GM10248 (cell line): ENCODE data around the gene PFKFB2.

Experiments used
- CTCF ChIA-PET: fragments of 300-600 bp; sonication (Branson Sonifier 250); formaldehyde crosslinking; extraction: SDS; loops from one replicate; lab custom pipeline; 2021; ENCODE audit warnings: antibody characterized with exemption; lab: Yijun Ruan, JAX
- POLR2A ChIA-PET: fragments of 350-650 bp; sonication (Branson Sonifier 250); formaldehyde crosslinking; extraction: SDS; loops from one replicate; lab custom pipeline; 2020; ENCODE audit warnings: antibody characterized with exemption; lab: Yijun Ruan, JAX
- DNase-seq: peaks from one replicate; pipeline ENCODE4 v3.0.0; 2012; ENCODE audit errors: extremely low spot score
- TF ChIP-seq, protein P1 (sequence below): IDR thresholded peaks from 2 replicates; pipeline ENCODE4 v1.5.1; 2012; ENCODE audit warnings: mild to moderate bottlenecking, low read depth; ENCODE audit errors: extremely low read depth, missing control alignments, control extremely low read depth

PFKFB2 gene

DNA sequence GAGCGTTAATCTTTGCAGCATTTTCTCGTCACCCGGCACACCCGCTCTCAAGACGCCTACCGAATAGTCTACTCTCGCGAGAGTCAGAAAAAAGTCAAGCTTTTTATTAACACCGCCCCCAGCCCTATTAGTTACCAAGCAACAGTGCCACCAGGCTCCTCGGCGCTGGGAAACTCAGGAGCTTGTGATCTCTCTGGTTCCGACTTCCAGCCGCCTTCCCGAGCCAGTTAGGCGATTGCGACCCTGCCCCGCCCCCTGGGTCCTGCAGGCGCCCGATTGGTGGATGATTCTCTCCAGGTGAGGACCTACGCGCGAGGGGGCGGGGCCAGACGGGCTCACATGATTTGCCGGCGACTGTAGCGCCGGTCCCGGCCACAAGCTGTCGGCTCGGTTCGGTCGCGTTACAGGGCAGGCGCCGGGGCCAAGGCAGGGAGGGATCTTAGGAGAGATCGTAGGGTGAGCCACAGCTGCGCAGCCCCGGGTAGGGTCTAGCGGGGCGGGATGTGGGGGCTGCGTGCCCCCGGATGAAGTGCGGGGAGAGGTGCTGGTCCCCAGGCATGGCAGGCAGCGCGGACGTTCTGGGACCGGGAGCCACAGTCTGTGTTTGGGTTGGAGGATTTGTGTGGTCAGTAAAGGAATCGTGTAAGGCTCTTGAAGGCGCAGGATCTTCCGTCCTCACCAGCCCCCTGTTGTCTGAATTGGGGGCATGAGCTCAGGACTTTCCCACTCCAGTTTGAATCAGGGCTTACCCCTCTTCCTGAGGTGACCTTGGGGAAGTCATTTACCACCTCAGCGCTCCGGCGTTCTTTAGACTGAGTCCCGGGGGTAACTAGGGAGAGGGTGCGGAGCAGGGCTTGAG is at the start of gene PFKFB2:
TSS of gene PFKFB2 (plus strand) at position 365 of the 859 bp plus-strand sequence. CDS start 1,443 bp downstream, outside the sequence.
- ChIA-PET CTCF (interaction anchor here (0.9 to 1.6 kb wide), 14 partner anchors 11 to 512 kb away, joined by 3 to 9 read pairs (median 4); partner anchors contain the start of genes CD55 and EIF2D), POLR2A (interaction anchor here (1.4 kb wide), 1 partner anchor 770 kb away, joined by 3 read pairs; no protein-coding TSS in a partner anchor)

DNA sequence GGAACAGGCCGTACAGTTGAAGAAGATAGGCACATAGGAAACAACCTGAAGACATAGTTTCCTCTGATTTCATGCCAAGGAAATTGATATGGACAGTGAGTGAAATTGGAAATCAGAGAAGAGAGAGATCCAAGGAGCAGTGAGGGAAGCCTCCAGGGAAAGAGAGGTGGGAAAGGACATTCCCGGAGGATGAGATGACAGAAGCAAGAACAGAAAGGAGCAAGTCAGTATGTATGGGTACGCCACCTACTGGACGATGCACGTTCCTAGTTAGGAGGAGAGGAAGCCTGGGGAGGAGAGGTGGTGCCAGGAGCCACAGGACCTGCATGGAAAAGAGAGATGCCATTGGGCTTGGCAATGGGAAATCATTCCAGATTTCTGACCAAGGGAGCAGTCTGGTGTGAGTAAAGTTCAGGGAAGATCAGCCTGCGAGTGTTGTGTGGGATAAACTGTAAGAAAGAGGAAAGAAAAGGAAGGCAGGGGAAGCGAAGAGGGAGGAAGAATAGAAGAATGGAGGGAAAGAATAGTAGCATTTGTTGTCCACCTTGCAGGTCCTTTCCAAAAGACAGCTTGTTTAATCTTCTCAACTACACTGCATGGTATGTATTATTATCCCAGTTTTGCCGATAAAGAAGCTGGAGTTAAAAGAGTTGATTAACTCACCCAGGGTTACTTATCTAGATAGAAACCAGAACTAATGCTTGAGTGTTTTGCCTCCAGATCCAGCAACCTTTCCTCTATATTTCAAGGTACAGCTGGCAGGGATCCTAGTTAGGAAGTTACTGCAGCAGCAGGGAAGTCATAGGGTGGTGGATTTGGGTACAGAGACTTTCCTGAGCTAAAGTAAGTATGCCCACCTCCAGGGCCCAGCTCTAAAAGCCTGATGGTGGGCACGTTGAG is 47.9 kb upstream of the PFKFB2 start:
- DNase-seq, result peak; percentile 60
- ChIA-PET POLR2A (no interaction called here), CTCF (interaction anchor here (0.7 to 4.5 kb wide), 28 partner anchors 9 to 578 kb away, joined by 3 to 60 read pairs (median 5); partner anchors contain the start of genes C1orf116, FCAMR, IL20 and PFKFB2)
- TF ChIP-seq, protein P1, sequence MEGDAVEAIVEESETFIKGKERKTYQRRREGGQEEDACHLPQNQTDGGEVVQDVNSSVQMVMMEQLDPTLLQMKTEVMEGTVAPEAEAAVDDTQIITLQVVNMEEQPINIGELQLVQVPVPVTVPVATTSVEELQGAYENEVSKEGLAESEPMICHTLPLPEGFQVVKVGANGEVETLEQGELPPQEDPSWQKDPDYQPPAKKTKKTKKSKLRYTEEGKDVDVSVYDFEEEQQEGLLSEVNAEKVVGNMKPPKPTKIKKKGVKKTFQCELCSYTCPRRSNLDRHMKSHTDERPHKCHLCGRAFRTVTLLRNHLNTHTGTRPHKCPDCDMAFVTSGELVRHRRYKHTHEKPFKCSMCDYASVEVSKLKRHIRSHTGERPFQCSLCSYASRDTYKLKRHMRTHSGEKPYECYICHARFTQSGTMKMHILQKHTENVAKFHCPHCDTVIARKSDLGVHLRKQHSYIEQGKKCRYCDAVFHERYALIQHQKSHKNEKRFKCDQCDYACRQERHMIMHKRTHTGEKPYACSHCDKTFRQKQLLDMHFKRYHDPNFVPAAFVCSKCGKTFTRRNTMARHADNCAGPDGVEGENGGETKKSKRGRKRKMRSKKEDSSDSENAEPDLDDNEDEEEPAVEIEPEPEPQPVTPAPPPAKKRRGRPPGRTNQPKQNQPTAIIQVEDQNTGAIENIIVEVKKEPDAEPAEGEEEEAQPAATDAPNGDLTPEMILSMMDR, result peak; percentile 85

More for the DNA sequence above, at the start of gene PFKFB2:
- TF ChIP-seq, protein P1, result no peak
- peak; percentile 92 for DNase-seq

DNA sequence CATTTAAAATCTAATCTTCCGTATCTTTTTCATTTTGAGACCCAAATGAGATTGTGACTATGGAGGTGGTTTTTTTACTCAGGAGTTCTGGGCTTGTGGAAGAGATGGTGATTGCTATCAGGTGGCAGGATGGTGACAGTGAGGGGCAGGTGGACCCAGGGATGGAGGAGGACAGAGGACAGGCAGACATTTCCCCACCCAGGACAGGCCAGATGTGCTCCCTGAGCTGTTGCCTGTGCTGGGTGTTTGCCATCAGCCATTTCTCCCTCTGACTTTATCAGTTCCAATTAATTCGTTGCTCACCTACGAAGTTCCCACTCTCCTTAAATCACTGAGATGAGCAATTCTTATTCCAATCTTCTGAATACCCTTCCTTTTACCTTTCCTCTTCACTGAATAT is 47.0 kb upstream of the PFKFB2 start:
- POLR2A ChIA-PET, result no interaction called here
- DNase-seq, result no peak
- TF ChIP-seq, protein P1, result no peak
- CTCF ChIA-PET, result interaction anchor here (0.8 to 4.5 kb wide), 14 partner anchors 9 to 205 kb away, joined by 3 to 60 read pairs (median 8); partner anchors contain the start of genes C1orf116 and PFKFB2

DNA sequence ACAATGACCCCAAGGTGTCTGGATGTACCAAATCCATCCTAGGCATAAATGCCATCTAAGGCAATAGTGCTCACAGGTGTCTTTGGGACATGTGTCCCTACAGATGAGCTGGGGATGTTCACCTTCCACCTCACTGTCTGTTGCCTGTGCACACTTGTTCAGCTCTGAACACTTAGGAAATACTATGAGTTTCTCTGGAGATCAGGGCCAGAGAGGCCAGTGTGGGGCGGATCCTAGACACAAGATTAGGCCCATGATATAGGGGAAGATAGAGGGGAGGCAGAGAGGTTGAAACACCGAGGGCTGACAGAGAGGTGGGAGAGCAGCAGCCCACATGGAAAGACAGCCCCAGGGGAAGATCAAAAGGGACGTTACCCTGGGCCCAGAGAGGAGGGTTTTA is 46.2 kb upstream of the PFKFB2 start:
- DNase-seq, result no peak
- ChIA-PET CTCF (interaction anchor here (1.9 to 4.5 kb wide), 8 partner anchors 8 to 71 kb away, joined by 6 to 60 read pairs (median 22); partner anchors contain the start of gene C1orf116), POLR2A (no interaction called here)
- TF ChIP-seq, protein P1, result no peak

DNA sequence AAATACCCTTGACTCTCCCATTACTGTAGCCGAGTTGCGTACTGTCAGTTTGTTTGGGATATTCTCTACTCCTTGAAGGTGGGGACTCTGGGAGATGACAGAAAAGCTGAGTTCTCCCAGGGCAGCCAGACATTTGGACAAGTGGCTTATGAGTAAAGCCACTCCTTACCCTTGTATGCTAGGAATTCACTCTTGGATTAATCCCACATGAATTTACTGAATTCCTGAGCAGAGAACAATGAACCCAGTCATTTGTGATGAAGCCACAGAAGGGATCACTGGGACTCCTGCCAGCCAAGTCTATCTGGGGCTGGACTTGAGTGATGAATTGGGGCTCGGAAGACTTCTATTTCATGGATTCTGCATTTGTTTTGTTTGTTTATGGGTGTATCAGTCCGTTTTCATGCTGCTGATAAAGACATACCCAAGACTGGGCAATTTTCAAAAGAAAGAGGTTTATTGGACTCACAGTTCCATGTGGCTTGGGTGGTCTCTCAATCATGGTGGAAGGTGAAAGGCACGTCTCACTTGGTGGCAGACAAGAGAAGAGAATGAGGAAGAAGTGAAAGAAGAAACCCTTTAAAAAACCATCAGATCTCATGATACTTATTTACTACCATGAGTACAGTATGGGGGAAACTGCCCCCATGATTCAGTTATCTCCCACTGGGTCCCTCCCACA is 45.6 kb upstream of the PFKFB2 start:
- POLR2A ChIA-PET, result no interaction called here
- CTCF ChIA-PET, result interaction anchor here (1.9 to 4.5 kb wide), 4 partner anchors 14 to 72 kb away, joined by 6 to 60 read pairs (median 10); no protein-coding TSS in a partner anchor
- DNase-seq, result no peak
- TF ChIP-seq, protein P1, result no peak
